OCI-LY3 (cell line): ENCODE measurements around the gene RPL4.

ENCODE experiments used
- H2AFZ ChIP-seq: fragments of 200-600, 300-600 bp; shearing (Covaris generic); 2 replicates; pipeline ENCODE4 v1.6.0; 2014; ENCODE audit warnings: antibody characterized with exemption, low read depth, low read length
- H3K27ac ChIP-seq: fragments of 200-600, 300-600 bp; sonication (generic); 2 replicates; pipeline ENCODE4 v1.5.1; 2014; ENCODE audit warnings: mild to moderate bottlenecking, low read length, moderate library complexity, mixed read lengths
- H3K27me3 ChIP-seq: fragments of 200-600, 300-600 bp; sonication (generic); 2 replicates; pipeline ENCODE4 v1.6.1; 2014; ENCODE audit warnings: low read depth, low read length, mixed read lengths
- H3K36me3 ChIP-seq: fragments of 200-600, 300-600 bp; sonication (generic); replicated peaks from 2 replicates; pipeline ENCODE3; 2014; ENCODE audit warnings: low read depth, low read length, mixed read lengths
- H3K4me1 ChIP-seq: fragments of 300-600, 200-600 bp; sonication (generic); 2 replicates; pipeline ENCODE4 v1.6.1; 2014; ENCODE audit warnings: low read length, mixed read lengths
- H3K4me2 ChIP-seq: fragments of 200-600, 300-600 bp; sonication (generic); 2 replicates; pipeline ENCODE4 v1.6.1; 2014; ENCODE audit warnings: low read length, mixed read lengths
- H3K4me3 ChIP-seq: fragments of 300-600, 200-600 bp; sonication (generic); 2 replicates; pipeline ENCODE4 v1.5.1; 2014; ENCODE audit warnings: antibody characterized with exemption, mild to moderate bottlenecking, low read length, moderate library complexity
- H3K79me2 ChIP-seq: fragments of 300-600, 200-600 bp; shearing (Covaris generic); 2 replicates; pipeline ENCODE4 v1.6.1; 2014; ENCODE audit warnings: mild to moderate bottlenecking, low read length, mixed read lengths
- H3K9ac ChIP-seq: fragments of 300-600, 200-600 bp; shearing (Covaris generic); 2 replicates; pipeline ENCODE4 v1.6.0; 2014; ENCODE audit warnings: mild to moderate bottlenecking, low read length, moderate library complexity
- H3K9me3 ChIP-seq: fragments of 200-600, 300-600 bp; shearing (Covaris generic); 2 replicates; pipeline ENCODE4 v1.6.1; 2014; ENCODE audit warnings: low read length, mixed read lengths; ENCODE audit not compliant: insufficient read depth
- H4K20me1 ChIP-seq: fragments of 200-600, 300-600 bp; sonication (generic); 2 replicates; pipeline ENCODE4 v1.6.1; 2016; ENCODE audit warnings: low read length, mixed read lengths; ENCODE audit not compliant: insufficient read depth
- EZH2phosphoT487 ChIP-seq: fragments of 200-600 bp; shearing (Covaris generic); IDR thresholded peaks from 2 replicates; pipeline ENCODE4 v1.6.1; 2018; ENCODE audit warnings: antibody characterized with exemption, mixed run types, low read depth
- TF ChIP-seq, protein P1 (sequence below): fragments of 200-600, 300-600 bp; sonication (generic); IDR thresholded peaks from 2 replicates; pipeline ENCODE4 v1.5.1; 2014; ENCODE audit warnings: antibody characterized with exemption, low read length, low read depth

RPL4 gene

DNA sequence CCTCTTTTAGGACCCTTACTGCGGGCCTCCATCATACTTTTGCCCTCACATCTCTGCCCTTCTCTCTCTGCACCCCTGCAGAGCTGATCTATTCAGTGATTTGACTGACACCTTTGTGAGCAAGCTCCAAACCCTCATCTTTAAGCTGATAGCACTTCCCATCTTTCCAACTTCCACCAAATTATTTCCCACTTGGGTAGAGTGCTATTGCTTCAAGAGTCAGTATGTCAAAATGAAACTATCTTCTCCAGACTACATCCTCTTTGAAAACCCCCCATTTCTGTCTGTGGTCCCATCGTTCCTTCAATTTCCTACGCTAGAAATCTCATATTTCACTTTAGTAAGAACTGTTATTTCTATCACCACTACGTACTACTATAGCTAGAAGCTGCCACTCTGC lies 20.2 kb upstream of the RPL4 start:
- H3K9ac ChIP-seq = no peak overlapping the region
- H3K4me2 ChIP-seq = peak overlapping the region; percentile 37
- H3K27ac ChIP-seq = peak overlapping the region; percentile 8; the same call in 1 of the 2 replicates

DNA sequence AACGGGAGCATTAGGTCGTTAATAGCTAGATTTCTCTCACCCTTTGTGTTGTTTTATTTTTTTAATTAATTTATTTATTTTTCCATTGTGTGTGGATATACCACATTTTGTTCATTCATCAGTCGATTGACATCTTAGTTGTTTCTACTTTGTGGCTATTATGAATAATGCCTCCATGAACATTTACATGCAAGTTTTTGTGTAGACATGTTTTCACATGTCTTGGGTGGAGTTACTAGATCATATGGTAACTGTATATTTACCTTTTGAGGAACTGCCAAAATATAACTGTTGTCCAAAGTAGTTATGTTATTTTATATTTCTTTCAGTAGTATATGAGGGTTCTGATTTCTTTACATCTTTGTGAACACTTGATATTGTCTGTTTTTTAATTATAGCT lies 19.3 kb upstream of the RPL4 start:
- H3K79me2 ChIP-seq = no peaks in the 10 kb centered on the region
- no peak for TF ChIP-seq EZH2phosphoT487
- TF ChIP-seq, protein P1, sequence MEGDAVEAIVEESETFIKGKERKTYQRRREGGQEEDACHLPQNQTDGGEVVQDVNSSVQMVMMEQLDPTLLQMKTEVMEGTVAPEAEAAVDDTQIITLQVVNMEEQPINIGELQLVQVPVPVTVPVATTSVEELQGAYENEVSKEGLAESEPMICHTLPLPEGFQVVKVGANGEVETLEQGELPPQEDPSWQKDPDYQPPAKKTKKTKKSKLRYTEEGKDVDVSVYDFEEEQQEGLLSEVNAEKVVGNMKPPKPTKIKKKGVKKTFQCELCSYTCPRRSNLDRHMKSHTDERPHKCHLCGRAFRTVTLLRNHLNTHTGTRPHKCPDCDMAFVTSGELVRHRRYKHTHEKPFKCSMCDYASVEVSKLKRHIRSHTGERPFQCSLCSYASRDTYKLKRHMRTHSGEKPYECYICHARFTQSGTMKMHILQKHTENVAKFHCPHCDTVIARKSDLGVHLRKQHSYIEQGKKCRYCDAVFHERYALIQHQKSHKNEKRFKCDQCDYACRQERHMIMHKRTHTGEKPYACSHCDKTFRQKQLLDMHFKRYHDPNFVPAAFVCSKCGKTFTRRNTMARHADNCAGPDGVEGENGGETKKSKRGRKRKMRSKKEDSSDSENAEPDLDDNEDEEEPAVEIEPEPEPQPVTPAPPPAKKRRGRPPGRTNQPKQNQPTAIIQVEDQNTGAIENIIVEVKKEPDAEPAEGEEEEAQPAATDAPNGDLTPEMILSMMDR = no peak
- H4K20me1 ChIP-seq = no peaks in the 10 kb centered on the region
- no peak overlapping the region for H2AFZ ChIP-seq
- no peaks in the 10 kb centered on the region for H3K9me3 ChIP-seq
- no peak overlapping the region for H3K4me2 ChIP-seq
- H3K4me1 ChIP-seq = peaks cover 13% of the 10 kb centered on the region
- no peak overlapping the region for H3K27ac ChIP-seq
- peaks cover 19% of the 10 kb centered on the region for H3K36me3 ChIP-seq
- H3K9ac ChIP-seq = no peak overlapping the region
- no peaks in the 10 kb centered on the region for H3K27me3 ChIP-seq
- H3K4me3 ChIP-seq = no peak overlapping the region

More for the DNA sequence above, 20.2 kb upstream of the RPL4 start:
- H3K27me3 ChIP-seq = no peaks in the 10 kb centered on the region
- H3K4me3 ChIP-seq = no peak overlapping the region
- no peaks in the 10 kb centered on the region for H4K20me1 ChIP-seq
- no peak overlapping the region for H2AFZ ChIP-seq
- no peaks in the 10 kb centered on the region for H3K9me3 ChIP-seq
- peaks cover 13% of the 10 kb centered on the region for H3K4me1 ChIP-seq
- TF ChIP-seq, protein P1 = no peak
- TF ChIP-seq EZH2phosphoT487 = no peak
- no peaks in the 10 kb centered on the region for H3K79me2 ChIP-seq
- H3K36me3 ChIP-seq = peaks cover 21% of the 10 kb centered on the region

DNA sequence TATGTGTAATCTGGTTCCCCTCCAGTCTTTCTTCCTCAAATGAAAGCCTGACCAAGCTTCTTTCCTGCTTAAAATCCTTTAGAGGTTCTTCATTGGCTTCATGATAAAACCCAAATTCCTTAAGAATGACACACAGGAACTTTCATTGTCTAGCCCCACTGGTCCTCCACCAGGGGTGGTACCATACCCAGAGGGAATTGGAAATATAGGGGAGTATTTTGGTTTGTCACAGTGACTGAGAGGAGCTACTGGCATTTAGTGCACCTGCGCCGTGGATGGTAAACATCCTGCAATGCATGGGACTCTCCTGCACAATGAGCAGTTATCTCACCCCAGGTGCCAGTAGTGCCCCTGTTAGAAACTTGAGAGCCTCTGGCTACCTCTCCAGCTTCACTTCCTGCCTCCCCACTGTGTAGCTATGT lies 11.3 kb upstream of the RPL4 start:
- Histone ChIP-seq H4K20me1 (no peaks in the 10 kb centered on the region), H3K36me3 (peaks cover 27% of the 10 kb centered on the region), H3K79me2 (no peaks in the 10 kb centered on the region), H3K9ac (no peak overlapping the region), H3K4me1 (no peaks in the 10 kb centered on the region), H3K27ac (no peak overlapping the region), H3K9me3 (no peaks in the 10 kb centered on the region), H3K4me2 (no peak overlapping the region), H3K4me3 (no peak overlapping the region), H2AFZ (no peak overlapping the region), H3K27me3 (no peaks in the 10 kb centered on the region)
- TF ChIP-seq, protein P1 = no peak
- TF ChIP-seq EZH2phosphoT487 = no peak

DNA sequence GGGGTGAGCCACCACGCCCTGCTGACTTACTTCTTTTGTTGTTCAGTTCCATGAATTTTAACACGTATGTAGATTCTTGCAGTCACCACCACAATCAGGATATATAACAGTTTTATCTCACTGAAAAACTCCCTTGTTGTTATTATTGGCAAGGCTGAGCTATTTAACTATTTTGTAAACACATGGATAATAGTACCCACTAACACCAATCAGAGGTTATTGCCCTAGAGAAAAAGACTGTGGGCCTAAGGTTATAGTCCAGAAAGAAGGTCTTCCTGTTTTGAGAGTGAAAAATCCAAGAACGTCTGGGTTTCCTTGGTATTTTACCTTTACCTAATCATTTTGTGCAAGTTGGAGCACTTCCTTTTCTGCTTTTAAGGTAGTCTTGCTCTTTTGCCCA lies 9.9 kb upstream of the RPL4 start:
- Histone ChIP-seq H2AFZ (no peak overlapping the region), H3K27ac (no peak overlapping the region), H3K27me3 (no peaks in the 10 kb centered on the region), H3K4me1 (no peaks in the 10 kb centered on the region), H4K20me1 (no peaks in the 10 kb centered on the region), H3K36me3 (peaks cover 33% of the 10 kb centered on the region), H3K4me3 (no peak overlapping the region), H3K4me2 (no peak overlapping the region), H3K79me2 (no peaks in the 10 kb centered on the region), H3K9me3 (no peaks in the 10 kb centered on the region), H3K9ac (no peak overlapping the region)
- TF ChIP-seq, protein P1 = no peak
- TF ChIP-seq EZH2phosphoT487 = no peak
